Measurements from ENCODE around the gene ULK1.
"Not testable (repeated sequence)": the region's sequence is repeated elsewhere in the genome, so short reads cannot be mapped to it uniquely, and the experiment has no call there.

Gene ULK1

GRCh38 chr12:131867891-131868675 lies 26.3 kb upstream of the ULK1 start:
- DNase-seq (ENCODE audit: low spot score in 2 of 2) (no peak), ATAC-seq (ENCODE audit: low read depth) (no peak)
- H3K27ac Mint-ChIP-seq = no peak overlapping the region
- peaks cover 6% of the 10 kb centered on the region for H3K27me3 Mint-ChIP-seq
- no peak overlapping the region for H3K4me3 Mint-ChIP-seq
- no peaks in the 10 kb centered on the region for H3K36me3 Mint-ChIP-seq
- H3K9me3 Mint-ChIP-seq = no peaks in the 10 kb centered on the region
- H3K4me1 Mint-ChIP-seq = no peaks in the 10 kb centered on the region

- Mint-ChIP-seq H3K4me1 (no peaks in the 10 kb centered on the region), H3K9me3 (no peaks in the 10 kb centered on the region), H3K27ac (no peak overlapping the region), H3K36me3 (no peaks in the 10 kb centered on the region), H3K4me3 (no peak overlapping the region), H3K27me3 (peaks cover 6% of the 10 kb centered on the region)
- ATAC-seq (ENCODE audit: low read depth) (no peak), DNase-seq (ENCODE audit: low spot score in 2 of 2) (no peak)
These were observed 24.5 kb upstream of the ULK1 start for GRCh38 chr12:131869871-131870418.

- Mint-ChIP-seq H3K9me3 (no peaks in the 10 kb centered on the region), H3K4me3 (no peak overlapping the region), H3K4me1 (no peaks in the 10 kb centered on the region), H3K36me3 (no peaks in the 10 kb centered on the region), H3K27ac (no peak overlapping the region), H3K27me3 (peaks cover 6% of the 10 kb centered on the region)
- ATAC-seq (ENCODE audit: low read depth) (no peak), DNase-seq (ENCODE audit: low spot score in 2 of 2) (no peak)
These were observed 22.7 kb upstream of the ULK1 start for GRCh38 chr12:131871677-131872076.

- Mint-ChIP-seq H3K36me3 (no peaks in the 10 kb centered on the region), H3K27ac (no peak overlapping the region), H3K4me3 (no peak overlapping the region), H3K9me3 (no peaks in the 10 kb centered on the region), H3K4me1 (no peaks in the 10 kb centered on the region), H3K27me3 (peaks cover 5% of the 10 kb centered on the region)
- no peak for ATAC-seq (ENCODE audit: low read depth)
- DNase-seq (ENCODE audit: low spot score in 2 of 2) = no peak
These were observed 22.0 kb upstream of the ULK1 start for GRCh38 chr12:131872154-131873051.

GRCh38 chr12:131873293-131873692 lies 21.1 kb upstream of the ULK1 start:
- no peaks in the 10 kb centered on the region for H3K36me3 Mint-ChIP-seq
- H3K27ac Mint-ChIP-seq = no peak overlapping the region
- no peak overlapping the region for H3K4me3 Mint-ChIP-seq
- no peaks in the 10 kb centered on the region for H3K9me3 Mint-ChIP-seq
- DNase-seq (ENCODE audit: low spot score in 2 of 2) (no peak), ATAC-seq (ENCODE audit: low read depth) (no peak)
- H3K4me1 Mint-ChIP-seq = no peaks in the 10 kb centered on the region
- peaks cover 3% of the 10 kb centered on the region for H3K27me3 Mint-ChIP-seq

- ATAC-seq (ENCODE audit: low read depth); H3K9me3 Mint-ChIP-seq; DNase-seq (ENCODE audit: low spot score in 2 of 2); H3K27ac Mint-ChIP-seq; H3K4me1 Mint-ChIP-seq; H3K36me3 Mint-ChIP-seq; H3K27me3 Mint-ChIP-seq; H3K4me3 Mint-ChIP-seq: not testable (repeated sequence)
These were observed 19.4 kb upstream of the ULK1 start for GRCh38 chr12:131874972-131875371.

- ATAC-seq (ENCODE audit: low read depth); H3K27me3 Mint-ChIP-seq; H3K36me3 Mint-ChIP-seq; DNase-seq (ENCODE audit: low spot score in 2 of 2); H3K27ac Mint-ChIP-seq; H3K4me3 Mint-ChIP-seq; H3K4me1 Mint-ChIP-seq; H3K9me3 Mint-ChIP-seq: not testable (repeated sequence)
These were observed 17.2 kb upstream of the ULK1 start for GRCh38 chr12:131877216-131877615.

GRCh38 chr12:131878436-131878835 lies 16.0 kb upstream of the ULK1 start:
- not testable (repeated sequence) for H3K4me3 Mint-ChIP-seq; H3K4me1 Mint-ChIP-seq; DNase-seq (ENCODE audit: low spot score in 2 of 2); H3K27ac Mint-ChIP-seq; H3K27me3 Mint-ChIP-seq; H3K9me3 Mint-ChIP-seq; ATAC-seq (ENCODE audit: low read depth); H3K36me3 Mint-ChIP-seq

- H3K4me1 Mint-ChIP-seq = peaks cover 2% of the 10 kb centered on the region
- peaks cover 9% of the 10 kb centered on the region for H3K27me3 Mint-ChIP-seq
- H3K36me3 Mint-ChIP-seq = peaks cover 2% of the 10 kb centered on the region
- no peak for DNase-seq (ENCODE audit: low spot score in 2 of 2)
- no peak overlapping the region for H3K4me3 Mint-ChIP-seq
- H3K9me3 Mint-ChIP-seq = peaks cover 6% of the 10 kb centered on the region
- H3K27ac Mint-ChIP-seq = no peak overlapping the region
- no peak for ATAC-seq (ENCODE audit: low read depth)
These were observed 11.5 kb upstream of the ULK1 start for GRCh38 chr12:131882804-131883520.

- DNase-seq (ENCODE audit: low spot score in 2 of 2) = no peak
- Mint-ChIP-seq H3K27ac (no peak overlapping the region), H3K4me3 (no peak overlapping the region), H3K4me1 (peaks cover 2% of the 10 kb centered on the region), H3K27me3 (peaks cover 10% of the 10 kb centered on the region), H3K9me3 (peaks cover 6% of the 10 kb centered on the region), H3K36me3 (peaks cover 2% of the 10 kb centered on the region)
- no peak for ATAC-seq (ENCODE audit: low read depth)
These were observed 10.9 kb upstream of the ULK1 start for GRCh38 chr12:131883521-131883900.

- not testable (repeated sequence) for H3K9me3 Mint-ChIP-seq; DNase-seq (ENCODE audit: low spot score in 2 of 2); H3K36me3 Mint-ChIP-seq; H3K4me3 Mint-ChIP-seq; ATAC-seq (ENCODE audit: low read depth); H3K27ac Mint-ChIP-seq; H3K4me1 Mint-ChIP-seq
- H3K27me3 Mint-ChIP-seq = peaks cover 13% of the 10 kb centered on the region
These were observed 9.3 kb upstream of the ULK1 start for GRCh38 chr12:131885076-131885475.

- Mint-ChIP-seq H3K36me3 (peaks cover 2% of the 10 kb centered on the region), H3K4me1 (peaks cover 2% of the 10 kb centered on the region), H3K9me3 (peaks cover 6% of the 10 kb centered on the region), H3K4me3 (no peak overlapping the region), H3K27ac (no peak overlapping the region), H3K27me3 (peaks cover 12% of the 10 kb centered on the region)
- no peak for DNase-seq (ENCODE audit: low spot score in 2 of 2)
- ATAC-seq (ENCODE audit: low read depth) = no peak
These were observed 8.8 kb upstream of the ULK1 start for GRCh38 chr12:131885543-131886057.

- not testable (repeated sequence) for ATAC-seq (ENCODE audit: low read depth); H3K27me3 Mint-ChIP-seq; H3K4me3 Mint-ChIP-seq; H3K4me1 Mint-ChIP-seq; H3K27ac Mint-ChIP-seq; H3K9me3 Mint-ChIP-seq; DNase-seq (ENCODE audit: low spot score in 2 of 2); H3K36me3 Mint-ChIP-seq
These were observed 2.7 kb upstream of the ULK1 start for GRCh38 chr12:131891722-131892121.

Data from memory B cell (primary cell).